ENCODE data around the gene PCDHGA4.

GRCh38 chr5:141359790-141360426 lies 5.1 kb downstream of the PCDHGA4 start, which contains the start of gene PCDHGB2:
- TF ChIP-seq POLR2A (IDR thresholded peaks at IDR 0.05) (no peak), CTCF (IDR thresholded peaks at IDR 0.05) (peak in 3 of 6 experiments; percentile 6 to 23 (median 16))

All from adrenal gland (tissue), 5 donors.